GM12878 (cell line): Measurements from ENCODE around the gene ABCD4. TPM values are rescaled to one million over a fixed set of nuclear protein-coding genes. Genes with fewer than 3 reads are reported as not detected.

Source experiments
- ATAC-seq: fragments of 200-7000 bp; cut with Tn5 transposase; 3 replicates; pipeline ENCODE4 v1.9.1; 2020; ENCODE audit warnings: mild to moderate bottlenecking, moderate library complexity
- BruUV-seq: library from RNA; stranded (reverse); fragments of 400-500 nt; replicated peaks from 2 replicates; lab custom pipeline; 2021; lab: Mats Ljungman, UMichigan
- CTCF ChIA-PET: fragments of 300-600 bp; sonication (Branson Sonifier 250); formaldehyde crosslinking; extraction: SDS; loops from one replicate; lab custom pipeline; 2021; ENCODE audit warnings: inconsistent platforms; lab: Yijun Ruan, JAX
- POLR2A ChIA-PET: fragments of 350-600 bp; formaldehyde crosslinking; extraction: SDS; loops from one replicate; lab custom pipeline; 2021; ENCODE audit warnings: inconsistent platforms; lab: Charles Lee
- RAD21 ChIA-PET: fragments of 300-600 bp; sonication (Branson Sonifier 250); formaldehyde crosslinking; loops from one replicate; lab custom pipeline; 2023; ENCODE audit warnings: antibody characterized with exemption; ENCODE audit not compliant: unreplicated experiment; lab: Charles Lee
- SMC1A ChIA-PET: fragments of 300-600 bp; sonication (Branson Sonifier 250); formaldehyde crosslinking; loops from one replicate; lab custom pipeline; 2023; ENCODE audit not compliant: unreplicated experiment, uncharacterized antibody; lab: Charles Lee
- DNase-seq: peaks from one replicate; pipeline ENCODE4 v3.0.0-alpha.2; 2011; ENCODE audit warnings: low read depth, low spot score
- FAIRE-seq: peaks from 3 replicates; lab custom pipeline; 2011; peaks lifted over from hg19 to GRCh38; lab: Jason Lieb, UNC
- H2AFZ ChIP-seq: 2 replicates; pipeline ENCODE4 v1.6.0; 2011; ENCODE audit warnings: low read depth, low read length, control low read depth; ENCODE audit not compliant: control insufficient read depth
- H3K27ac ChIP-seq: 2 replicates; pipeline ENCODE4 v1.5.1; 2011; ENCODE audit warnings: control low read depth; ENCODE audit not compliant: control insufficient read depth, insufficient read depth
- H3K27me3 ChIP-seq, 2 experiments: replicated peaks in 1 of 2; 2 replicates each; pipeline versions ENCODE4 v1.6.0 to v1.6.1; 2011; ENCODE audit warnings: low read length in 1 of 2; ENCODE audit not compliant: control insufficient read depth in 2 of 2, insufficient read depth in 2 of 2
- H3K36me3 ChIP-seq, 2 experiments: 2 replicates each; pipeline ENCODE4 v1.5.1; 2011; ENCODE audit warnings: low read length in 1 of 2; ENCODE audit not compliant: control insufficient read depth in 2 of 2, insufficient read depth in 2 of 2
- H3K4me1 ChIP-seq: 2 replicates; pipeline ENCODE4 v1.6.1; 2011; ENCODE audit warnings: mild to moderate bottlenecking, low read length, moderate library complexity, mixed read lengths; ENCODE audit not compliant: control insufficient read depth, insufficient read depth
- H3K4me2 ChIP-seq: 2 replicates; pipeline ENCODE4 v1.6.0; 2011; ENCODE audit warnings: control low read depth; ENCODE audit not compliant: control insufficient read depth, insufficient read depth
- H3K4me3 ChIP-seq: fragments of 200-600 bp; sonication (generic); 2 replicates; pipeline ENCODE4 v1.5.1; 2016
- H3K79me2 ChIP-seq: 2 replicates; pipeline ENCODE4 v1.6.0; 2011; ENCODE audit warnings: low read length; ENCODE audit not compliant: control insufficient read depth, insufficient read depth
- H3K9ac ChIP-seq: 2 replicates; pipeline ENCODE4 v1.8.0; 2011; ENCODE audit warnings: low read length, control low read depth, mixed read lengths; ENCODE audit not compliant: control insufficient read depth, insufficient read depth
- H3K9me3 ChIP-seq: replicated peaks from 3 replicates; pipeline ENCODE4 v1.5.1; 2011; ENCODE audit warnings: mild to moderate bottlenecking, low read length; ENCODE audit not compliant: control insufficient read depth, insufficient read depth
- H4K20me1 ChIP-seq: 2 replicates; pipeline ENCODE4 v1.6.0; 2011; ENCODE audit not compliant: control insufficient read depth, insufficient read depth
- GATAD2B ChIP-seq: fragments of 450-650 bp; conservative IDR thresholded peaks from 2 replicates; pipeline ENCODE4 v1.6.1; 2017; ENCODE audit warnings: low read depth, mild to moderate bottlenecking, moderate library complexity
- IKZF2 ChIP-seq, 2 experiments: fragments of 450-650 bp; IDR thresholded peaks; 2 replicates each; pipeline ENCODE4 v1.6.1; 2017; ENCODE audit warnings: mild to moderate bottlenecking in 2 of 2, moderate library complexity in 2 of 2
- MTA2 ChIP-seq: fragments of 450-650 bp; IDR thresholded peaks from 2 replicates; pipeline ENCODE4 v1.6.1; 2016; ENCODE audit warnings: low read depth, mild to moderate bottlenecking, moderate library complexity
- MYC ChIP-seq: IDR thresholded peaks from 2 replicates; pipeline ENCODE4 v1.6.1; 2011; ENCODE audit warnings: mild to moderate bottlenecking, low read length, moderate library complexity, inconsistent platforms; ENCODE audit not compliant: insufficient read depth, insufficient replicate concordance, insufficient read length, severe bottlenecking
- NR2C1 ChIP-seq: fragments of 450-650 bp; IDR thresholded peaks from 2 replicates; pipeline ENCODE4 v1.6.1; 2017; ENCODE audit warnings: antibody characterized with exemption, mild to moderate bottlenecking, moderate library complexity
- POLR2AphosphoS5 ChIP-seq: IDR thresholded peaks from 2 replicates; pipeline ENCODE4 v1.6.1; 2011; ENCODE audit warnings: mild to moderate bottlenecking, low read length, inconsistent platforms
- RAD21 ChIP-seq: IDR thresholded peaks from 2 replicates; pipeline ENCODE4 v1.6.1; 2011; ENCODE audit warnings: mild to moderate bottlenecking, low read depth, low read length, moderate library complexity; ENCODE audit not compliant: insufficient read depth
- SMARCA5 ChIP-seq: fragments of 450-650 bp; IDR thresholded peaks from 2 replicates; pipeline ENCODE4 v1.6.1; 2017; ENCODE audit warnings: mild to moderate bottlenecking
- SPI1 ChIP-seq: IDR thresholded peaks from 2 replicates; pipeline ENCODE4 v1.6.1; 2011; ENCODE audit warnings: low read depth, mild to moderate bottlenecking, low read length, moderate library complexity, borderline replicate concordance; ENCODE audit not compliant: insufficient read depth
- SREBF1 ChIP-seq: IDR thresholded peaks from 2 replicates; pipeline ENCODE4 v1.6.1; 2012; ENCODE audit warnings: mild to moderate bottlenecking, low read length
- STAT1 ChIP-seq: fragments of 450-650 bp; conservative IDR thresholded peaks from 2 replicates; pipeline ENCODE4 v1.6.1; 2014; ENCODE audit warnings: antibody characterized with exemption, mild to moderate bottlenecking
- WGBS: methylation state at CpG from one replicate; pipeline ENCODE4 v1.1.6; 2016; ENCODE audit warnings: low lambda C conversion rate; ENCODE audit not compliant: insufficient replicate concordance, insufficient coverage; ENCODE audit errors: missing lambda C conversion rate; 5-methylcytosine and 5-hydroxymethylcytosine counted together
- in situ Hi-C: fragments of 300-500 bp; cut with MboI; formaldehyde crosslinking; loops from 9 replicates; pipeline ENCODE4 v1.14.3; 2018; ENCODE audit warnings: mixed read lengths
- intact Hi-C: fragments of 100-400 bp; cut with micrococcal nuclease; formaldehyde crosslinking; loops from one replicate; pipeline ENCODE4 v1.14.2; 2022; ENCODE audit not compliant: unreplicated experiment
- polyA plus RNA-seq, 11 experiments: library from polyadenylated mRNA; depleted of rRNA in 4 of 11; unstranded in 6 of 11; stranded (reverse) in 5 of 11; fragments of >200 nt; fragmentation: Nextera tagmentation in 4 of 11; fragmentation: Illumina TruSeq in 1 of 11; extraction: Ambion mirVana in 4 of 11; extraction: Trizol in 1 of 11; gene quantifications; 1 replicate in 1 of 11; 2 replicates in 10 of 11; pipeline versions ENCODE4 v1.2.1 to v1.2.3, GENCODE V29; 2011 to 2016; ENCODE audit warnings: inconsistent platforms in 2 of 11, missing spikeins in 2 of 11, low read depth in 1 of 11
- total RNA-seq, 4 experiments: library from RNA; depleted of rRNA in 3 of 4; stranded (reverse); fragments of >200 nt in 3 of 4; fragmentation: Illumina TruSeq in 1 of 4; extraction: Trizol in 1 of 4; gene quantifications; 2 replicates each; pipeline versions ENCODE4 v1.2.1 to v1.2.3, GENCODE V29; 2013 to 2021
- TF ChIP-seq, protein P1 (sequence below): fragments of 150-350 bp; IDR thresholded peaks from 2 replicates; pipeline ENCODE4 v1.6.1; 2014; ENCODE audit warnings: mild to moderate bottlenecking, low read depth, low read length
- TF ChIP-seq, protein P2 (sequence below): fragments of 450-650 bp; formaldehyde crosslinking; IDR thresholded peaks from 2 replicates; pipeline ENCODE4 v1.4.0; 2022; ENCODE audit warnings: mild to moderate bottlenecking, moderate library complexity
- TF ChIP-seq, protein P3 (sequence below): IDR thresholded peaks from 2 replicates; pipeline ENCODE4 v1.6.1; 2012; ENCODE audit warnings: low read depth, low read length, improper control_type of control experiment

Gene ABCD4
- total and polyA plus RNA-seq, 10 of the 15 experiments (the other 5 are each of a cell fraction or from before 2014, with no cell fraction given) = 5.7 to 29.5 (median 23.4) TPM

DNA sequence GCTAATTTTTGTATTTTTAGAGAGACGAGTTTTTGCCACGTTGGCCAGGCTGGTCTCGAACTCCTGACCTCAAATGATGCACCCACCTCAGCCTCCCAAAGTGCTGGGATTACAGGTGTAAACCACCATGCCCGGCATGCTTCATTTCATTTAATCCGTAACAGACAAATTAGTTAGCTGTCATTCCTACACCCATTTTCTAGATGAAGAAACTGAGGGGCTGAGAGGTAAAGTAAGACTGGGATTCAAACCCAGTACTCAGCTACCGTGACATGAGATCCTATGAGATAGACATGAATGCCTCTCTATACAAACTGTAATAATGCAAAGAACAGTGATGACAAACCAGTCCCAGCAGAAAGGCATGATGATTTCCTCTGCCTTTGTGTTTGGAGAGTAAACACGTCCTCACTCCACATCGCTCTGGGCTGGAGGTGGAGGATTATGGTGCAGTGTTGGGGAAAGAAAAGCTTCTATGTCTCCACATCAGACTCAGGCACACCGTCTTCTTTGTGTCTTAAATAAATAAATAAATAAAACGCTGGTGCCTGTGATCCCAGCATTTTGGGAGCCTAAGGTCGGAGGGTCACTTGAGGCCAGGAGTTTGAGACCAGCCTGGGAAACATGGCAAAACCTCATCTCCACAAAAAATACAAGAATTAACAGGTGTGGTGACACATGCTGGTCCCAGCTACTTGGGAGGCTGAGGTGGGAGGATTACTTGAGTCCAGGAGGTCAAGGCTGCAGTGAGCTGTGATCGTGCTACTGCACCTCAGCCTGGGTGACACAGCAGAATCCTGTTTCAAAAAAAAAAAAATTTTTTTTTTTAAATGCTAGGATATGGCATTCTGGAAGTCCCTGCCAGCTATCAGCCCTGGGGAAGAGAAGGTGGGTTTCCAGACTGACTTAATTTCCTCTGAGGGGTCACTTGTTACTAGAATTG is 53.0 kb downstream of the ABCD4 start:
- Histone ChIP-seq H3K79me2 (no peaks in the 10 kb centered on the region), H2AFZ (no peak overlapping the region), H3K9me3 (no peaks in the 10 kb centered on the region), H3K4me2 (no peak overlapping the region), H3K4me3 (no peak overlapping the region), H3K9ac (no peak overlapping the region), H3K4me1 (no peaks in the 10 kb centered on the region), H3K36me3 (no peaks in the 10 kb centered on the region), H4K20me1 (no peaks in the 10 kb centered on the region), H3K27ac (no peak overlapping the region), H3K27me3 (peaks cover 0 to 1% of the 10 kb centered on the region in 2 experiments; a peak in 2 of 4 replicates)
- BruUV-seq = no TSS peak
- SMC1A ChIA-PET = interaction anchor here (1.0 to 1.1 kb wide), 2 partner anchors 28 to 137 kb away, joined by 3 read pairs; no protein-coding TSS in a partner anchor
- 42% methylated on average over 12 of the region's 12 CpGs for WGBS
- ATAC-seq = no peak
- intact Hi-C loops (no loop called here), in situ Hi-C loops (loop anchor here (5.0 kb wide), 1 partner anchor 142 kb away; no protein-coding TSS in a partner anchor)
- TF ChIP-seq SPI1 (no peak), RAD21 (no peak), MYC (no peak), SREBF1 (no peak), IKZF2 (IDR thresholded peaks at IDR 0.05) (no peak), GATAD2B (no peak), POLR2AphosphoS5 (no peak), MTA2 (no peak), STAT1 (no peak), NR2C1 (no peak), SMARCA5 (no peak)
- TF ChIP-seq, protein P1, sequence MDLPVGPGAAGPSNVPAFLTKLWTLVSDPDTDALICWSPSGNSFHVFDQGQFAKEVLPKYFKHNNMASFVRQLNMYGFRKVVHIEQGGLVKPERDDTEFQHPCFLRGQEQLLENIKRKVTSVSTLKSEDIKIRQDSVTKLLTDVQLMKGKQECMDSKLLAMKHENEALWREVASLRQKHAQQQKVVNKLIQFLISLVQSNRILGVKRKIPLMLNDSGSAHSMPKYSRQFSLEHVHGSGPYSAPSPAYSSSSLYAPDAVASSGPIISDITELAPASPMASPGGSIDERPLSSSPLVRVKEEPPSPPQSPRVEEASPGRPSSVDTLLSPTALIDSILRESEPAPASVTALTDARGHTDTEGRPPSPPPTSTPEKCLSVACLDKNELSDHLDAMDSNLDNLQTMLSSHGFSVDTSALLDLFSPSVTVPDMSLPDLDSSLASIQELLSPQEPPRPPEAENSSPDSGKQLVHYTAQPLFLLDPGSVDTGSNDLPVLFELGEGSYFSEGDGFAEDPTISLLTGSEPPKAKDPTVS = no peak
- TF ChIP-seq, protein P2, sequence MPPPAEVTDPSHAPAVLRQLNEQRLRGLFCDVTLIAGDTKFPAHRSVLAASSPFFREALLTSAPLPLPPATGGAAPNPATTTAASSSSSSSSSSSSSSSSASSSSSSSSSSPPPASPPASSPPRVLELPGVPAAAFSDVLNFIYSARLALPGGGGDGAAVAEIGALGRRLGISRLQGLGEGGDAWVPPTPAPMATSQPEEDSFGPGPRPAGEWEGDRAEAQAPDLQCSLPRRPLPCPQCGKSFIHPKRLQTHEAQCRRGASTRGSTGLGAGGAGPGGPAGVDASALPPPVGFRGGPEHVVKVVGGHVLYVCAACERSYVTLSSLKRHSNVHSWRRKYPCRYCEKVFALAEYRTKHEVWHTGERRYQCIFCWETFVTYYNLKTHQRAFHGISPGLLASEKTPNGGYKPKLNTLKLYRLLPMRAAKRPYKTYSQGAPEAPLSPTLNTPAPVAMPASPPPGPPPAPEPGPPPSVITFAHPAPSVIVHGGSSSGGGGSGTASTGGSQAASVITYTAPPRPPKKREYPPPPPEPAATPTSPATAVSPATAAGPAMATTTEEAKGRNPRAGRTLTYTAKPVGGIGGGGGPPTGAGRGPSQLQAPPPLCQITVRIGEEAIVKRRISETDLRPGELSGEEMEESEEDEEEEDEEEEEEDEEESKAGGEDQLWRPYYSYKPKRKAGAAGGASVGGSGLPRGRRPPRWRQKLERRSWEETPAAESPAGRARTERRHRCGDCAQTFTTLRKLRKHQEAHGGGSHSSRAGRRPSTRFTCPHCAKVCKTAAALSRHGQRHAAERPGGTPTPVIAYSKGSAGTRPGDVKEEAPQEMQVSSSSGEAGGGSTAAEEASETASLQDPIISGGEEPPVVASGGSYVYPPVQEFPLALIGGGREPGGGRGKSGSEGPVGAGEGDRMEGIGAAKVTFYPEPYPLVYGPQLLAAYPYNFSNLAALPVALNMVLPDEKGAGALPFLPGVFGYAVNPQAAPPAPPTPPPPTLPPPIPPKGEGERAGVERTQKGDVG = no peak
- TF ChIP-seq, protein P3, sequence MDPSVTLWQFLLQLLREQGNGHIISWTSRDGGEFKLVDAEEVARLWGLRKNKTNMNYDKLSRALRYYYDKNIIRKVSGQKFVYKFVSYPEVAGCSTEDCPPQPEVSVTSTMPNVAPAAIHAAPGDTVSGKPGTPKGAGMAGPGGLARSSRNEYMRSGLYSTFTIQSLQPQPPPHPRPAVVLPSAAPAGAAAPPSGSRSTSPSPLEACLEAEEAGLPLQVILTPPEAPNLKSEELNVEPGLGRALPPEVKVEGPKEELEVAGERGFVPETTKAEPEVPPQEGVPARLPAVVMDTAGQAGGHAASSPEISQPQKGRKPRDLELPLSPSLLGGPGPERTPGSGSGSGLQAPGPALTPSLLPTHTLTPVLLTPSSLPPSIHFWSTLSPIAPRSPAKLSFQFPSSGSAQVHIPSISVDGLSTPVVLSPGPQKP = no peak
- DNase-seq = no peak
- CTCF ChIA-PET = interaction anchor here (0.6 to 1.9 kb wide), 5 partner anchors 31 to 140 kb away, joined by 3 to 5 read pairs (median 4); no protein-coding TSS in a partner anchor
- RAD21 ChIA-PET = no interaction called here
- FAIRE-seq = no peak
- POLR2A ChIA-PET = interaction anchor here (0.5 kb wide), 1 partner anchor 20 kb away, joined by 3 read pairs; no protein-coding TSS in a partner anchor
